ENCODE data around the gene EMID1.
"Not testable (repeated sequence)": the region's sequence is repeated elsewhere in the genome, so short reads cannot be mapped to it uniquely, and the experiment has no call there.

- not testable (repeated sequence) for TF ChIP-seq CTCF, POLR2A (IDR thresholded peaks at IDR 0.05)
Observed at GRCh38 chr22:29219409-29219782, 13.7 kb downstream of the EMID1 start.
